ENCODE results near the gene METAP1. TPM values are rescaled to one million over a fixed set of nuclear protein-coding genes. Genes with fewer than 3 reads are reported as not detected.

Gene METAP1
- total and polyA plus RNA-seq, 2 donors (not counting 1 experiment from before 2014, with no cell fraction given) = 38.5 to 76.4 TPM

- Histone ChIP-seq H3K9me3 (ENCODE audit: control insufficient read depth, insufficient read depth, low read depth, low read length) (no peaks in the 10 kb centered on the region), H3K9ac (ENCODE audit: insufficient read depth, low read length) (no peak overlapping the region), H3K4me1 (ENCODE audit: control insufficient read depth, extremely low read depth, insufficient read depth, low read length) (no peaks in the 10 kb centered on the region), H3K36me3 (ENCODE audit: control insufficient read depth, insufficient read depth, low read length) (no peaks in the 10 kb centered on the region), H3K4me2 (ENCODE audit: extremely low read depth, insufficient read depth, low read length) (no peak overlapping the region), H3K27ac (ENCODE audit: insufficient read depth, low read length) (no peak overlapping the region), H2AFZ (ENCODE audit: low read length) (no peak overlapping the region), H3K4me3 (replicated peaks in 1 of 4; ENCODE audit: control extremely low read depth in 1 of 4, insufficient read depth in 1 of 4, low read depth in 3 of 4, low read length in 4 of 4) (no peak overlapping the region), H4K20me1 (ENCODE audit: control insufficient read depth, extremely low read depth, insufficient read depth, low read length) (no peaks in the 10 kb centered on the region), H3K79me2 (ENCODE audit: control insufficient read depth, insufficient read depth, low read length) (no peaks in the 10 kb centered on the region), H3K27me3 (ENCODE audit: control insufficient read depth, insufficient read depth, low read length) (no peaks in the 10 kb centered on the region)
- TF ChIP-seq CTCF (conservative IDR thresholded peaks at IDR 0.05 in 1 of 2, IDR thresholded peaks at IDR 0.05 in 1 of 2; ENCODE audit: low read depth in 1 of 2, low read length in 2 of 2) (no peak), EZH2 (IDR thresholded peaks at IDR 0.05; ENCODE audit: low read length, missing control alignments) (no peak)
- DNase-seq (ENCODE audit: low read depth in 2 of 2) = no peak
Measured at GRCh38 chr4:98951710-98952109, 43.8 kb upstream of the METAP1 start.

GRCh38 chr4:98955229-98955628 lies 40.3 kb upstream of the METAP1 start:
- DNase-seq (ENCODE audit: low read depth in 2 of 2) = no peak
- H3K9me3 ChIP-seq (ENCODE audit: control insufficient read depth, insufficient read depth, low read depth, low read length) = no peaks in the 10 kb centered on the region

DNA sequence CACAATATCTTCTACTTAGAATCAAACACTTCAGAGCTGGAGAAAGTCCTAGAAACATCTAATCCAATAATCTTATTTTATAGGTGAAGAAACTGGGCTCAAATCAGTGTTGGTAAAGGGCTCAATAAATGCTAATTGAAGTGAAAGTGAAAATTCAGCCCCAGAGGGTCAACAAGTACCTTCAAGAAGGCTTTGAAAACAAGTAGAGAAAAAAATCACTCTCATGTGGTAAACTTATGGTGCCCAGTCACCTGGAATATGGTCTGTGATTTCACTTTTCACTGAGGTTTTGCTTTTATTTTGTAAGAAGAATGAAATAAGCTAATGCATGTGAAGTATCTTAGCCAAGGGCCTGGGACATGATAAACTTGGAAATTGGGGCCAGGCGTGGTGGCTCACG lies 37.5 kb upstream of the METAP1 start:
- TF ChIP-seq EZH2 (IDR thresholded peaks at IDR 0.05; ENCODE audit: low read length, missing control alignments) (no peak), CTCF (conservative IDR thresholded peaks at IDR 0.05 in 1 of 2, IDR thresholded peaks at IDR 0.05 in 1 of 2; ENCODE audit: low read depth in 1 of 2, low read length in 2 of 2) (no peak)
- no peaks in the 10 kb centered on the region for H3K27me3 ChIP-seq (ENCODE audit: control insufficient read depth, insufficient read depth, low read length)

More at GRCh38 chr4:98955229-98955628, 40.3 kb upstream of the METAP1 start:
- H3K36me3 ChIP-seq (ENCODE audit: control insufficient read depth, insufficient read depth, low read length) = no peaks in the 10 kb centered on the region
- TF ChIP-seq EZH2 (IDR thresholded peaks at IDR 0.05; ENCODE audit: low read length, missing control alignments) (no peak), CTCF (conservative IDR thresholded peaks at IDR 0.05 in 1 of 2, IDR thresholded peaks at IDR 0.05 in 1 of 2; ENCODE audit: low read depth in 1 of 2, low read length in 2 of 2) (no peak)
- no peak overlapping the region for H2AFZ ChIP-seq (ENCODE audit: low read length)
- no peak overlapping the region for H3K4me2 ChIP-seq (ENCODE audit: extremely low read depth, insufficient read depth, low read length)
- no peak overlapping the region for H3K4me3 ChIP-seq (replicated peaks in 1 of 4; ENCODE audit: control extremely low read depth in 1 of 4, insufficient read depth in 1 of 4, low read depth in 3 of 4, low read length in 4 of 4)
- H3K9ac ChIP-seq (ENCODE audit: insufficient read depth, low read length) = no peak overlapping the region
- H3K27ac ChIP-seq (ENCODE audit: insufficient read depth, low read length) = no peak overlapping the region
- no peaks in the 10 kb centered on the region for H3K79me2 ChIP-seq (ENCODE audit: control insufficient read depth, insufficient read depth, low read length)
- no peaks in the 10 kb centered on the region for H3K4me1 ChIP-seq (ENCODE audit: control insufficient read depth, extremely low read depth, insufficient read depth, low read length)
- H4K20me1 ChIP-seq (ENCODE audit: control insufficient read depth, extremely low read depth, insufficient read depth, low read length) = no peaks in the 10 kb centered on the region
- no peaks in the 10 kb centered on the region for H3K27me3 ChIP-seq (ENCODE audit: control insufficient read depth, insufficient read depth, low read length)

More for the DNA sequence above, 37.5 kb upstream of the METAP1 start:
- Histone ChIP-seq H3K36me3 (ENCODE audit: control insufficient read depth, insufficient read depth, low read length) (no peaks in the 10 kb centered on the region), H3K9ac (ENCODE audit: insufficient read depth, low read length) (no peak overlapping the region), H3K4me3 (replicated peaks in 1 of 4; ENCODE audit: control extremely low read depth in 1 of 4, insufficient read depth in 1 of 4, low read depth in 3 of 4, low read length in 4 of 4) (no peak overlapping the region), H2AFZ (ENCODE audit: low read length) (no peak overlapping the region), H3K27ac (ENCODE audit: insufficient read depth, low read length) (no peak overlapping the region), H3K4me2 (ENCODE audit: extremely low read depth, insufficient read depth, low read length) (no peak overlapping the region), H4K20me1 (ENCODE audit: control insufficient read depth, extremely low read depth, insufficient read depth, low read length) (no peaks in the 10 kb centered on the region), H3K9me3 (ENCODE audit: control insufficient read depth, insufficient read depth, low read depth, low read length) (no peaks in the 10 kb centered on the region), H3K79me2 (ENCODE audit: control insufficient read depth, insufficient read depth, low read length) (no peaks in the 10 kb centered on the region), H3K4me1 (ENCODE audit: control insufficient read depth, extremely low read depth, insufficient read depth, low read length) (no peaks in the 10 kb centered on the region)
- DNase-seq (ENCODE audit: low read depth in 2 of 2) = no peak
